Middle frontal gyrus (tissue), 1 donor: ENCODE data around the gene LRRC23.

ENCODE experiments used
- DNase-seq: peaks from one replicate; pipeline ENCODE4 v3.0.0-alpha.2; 2015; ENCODE audit warnings: low spot score; ENCODE audit errors: extremely low spot score

Gene LRRC23

DNA sequence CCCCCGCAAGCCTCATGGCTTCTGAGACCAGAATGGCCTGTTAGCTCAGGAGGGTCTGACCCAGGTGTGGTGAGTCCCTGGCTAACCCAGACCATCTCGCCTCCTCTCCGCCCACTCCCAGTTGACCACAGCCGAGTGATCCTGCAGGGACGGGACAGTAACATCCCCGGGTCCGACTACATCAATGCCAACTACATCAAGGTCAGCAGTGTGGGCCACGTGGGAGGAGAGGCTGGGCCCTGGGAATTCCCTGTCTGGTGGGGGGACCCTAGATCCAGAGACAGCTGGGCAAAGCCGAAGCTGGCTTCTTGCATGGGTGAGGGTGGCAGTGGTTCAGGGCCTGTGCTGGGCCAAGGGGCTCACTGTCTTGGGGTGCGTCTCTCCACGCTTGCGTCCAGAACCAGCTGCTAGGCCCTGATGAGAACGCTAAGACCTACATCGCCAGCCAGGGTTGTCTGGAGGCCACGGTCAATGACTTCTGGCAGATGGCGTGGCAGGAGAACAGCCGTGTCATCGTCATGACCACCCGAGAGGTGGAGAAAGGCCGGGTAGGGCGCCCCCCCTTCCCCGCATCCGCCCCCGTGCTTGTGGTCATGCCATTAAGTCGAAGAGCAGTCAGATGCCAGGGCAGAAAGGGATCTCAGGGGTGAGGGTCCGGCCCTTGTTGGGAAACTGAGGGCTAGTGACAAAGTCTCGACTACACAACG, 51.6 kb downstream of the LRRC23 start:
- DNase-seq: no peak

DNA sequence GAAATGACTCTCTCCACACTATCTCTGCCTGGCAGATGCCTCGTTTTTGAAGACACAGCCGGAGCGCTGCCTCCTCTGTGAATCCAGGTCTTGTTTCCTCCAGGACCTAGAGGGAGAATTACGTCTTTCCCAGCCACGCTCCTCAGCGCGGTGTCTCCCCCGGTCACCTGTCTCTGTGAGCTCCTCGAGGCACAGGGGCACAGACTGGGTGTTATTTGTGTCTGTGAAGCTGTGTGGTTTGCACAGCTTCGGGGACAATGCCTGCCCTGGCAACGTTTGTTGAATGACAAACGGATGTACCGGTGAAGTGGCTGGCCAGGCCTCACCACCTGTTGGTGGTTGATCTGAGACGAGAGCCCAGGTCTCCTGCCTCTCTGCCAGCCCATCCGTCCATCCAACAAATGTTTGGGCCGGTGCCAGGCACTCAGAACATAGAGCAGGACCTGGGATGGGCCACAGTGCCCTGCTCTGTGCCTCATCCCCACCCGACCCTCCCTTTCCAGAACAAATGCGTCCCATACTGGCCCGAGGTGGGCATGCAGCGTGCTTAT, 52.6 kb downstream of the LRRC23 start:
- no peak for DNase-seq

DNA sequence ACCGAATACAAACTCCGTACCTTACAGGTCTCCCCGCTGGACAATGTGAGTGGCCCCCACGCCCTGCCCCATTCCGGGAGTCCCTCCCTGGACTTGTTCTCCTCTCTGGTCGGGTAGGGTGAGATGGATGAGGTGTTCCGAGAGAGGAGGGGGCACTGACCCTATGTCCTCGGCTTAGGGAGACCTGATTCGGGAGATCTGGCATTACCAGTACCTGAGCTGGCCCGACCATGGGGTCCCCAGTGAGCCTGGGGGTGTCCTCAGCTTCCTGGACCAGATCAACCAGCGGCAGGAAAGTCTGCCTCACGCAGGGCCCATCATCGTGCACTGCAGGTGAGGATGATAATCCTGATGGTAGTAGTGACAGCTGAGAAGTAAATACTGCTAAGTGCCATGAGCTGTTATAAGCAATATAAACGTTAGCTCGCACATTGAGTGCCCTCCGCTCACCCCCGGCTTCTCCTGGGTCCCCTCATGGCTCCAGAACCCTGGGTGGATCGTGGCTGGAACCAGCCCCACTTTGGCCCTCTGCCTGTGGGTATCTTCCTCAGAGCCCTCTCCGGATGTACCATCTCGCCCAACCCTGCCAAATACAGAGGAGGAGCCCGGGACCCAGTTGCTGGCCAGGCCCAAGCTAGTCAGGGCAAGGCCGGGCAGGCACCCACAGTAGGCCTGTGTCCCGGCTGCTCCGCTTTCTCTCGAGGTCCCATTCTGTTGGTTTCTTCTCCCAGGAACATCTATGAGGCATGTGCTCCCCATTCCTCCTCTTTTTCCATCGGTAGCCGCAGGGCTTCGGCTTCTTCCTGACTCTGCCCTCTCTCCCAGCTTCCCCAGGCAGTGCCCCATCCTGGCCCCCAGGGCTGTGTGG, 53.4 kb downstream of the LRRC23 start:
- DNase-seq: no peak

DNA sequence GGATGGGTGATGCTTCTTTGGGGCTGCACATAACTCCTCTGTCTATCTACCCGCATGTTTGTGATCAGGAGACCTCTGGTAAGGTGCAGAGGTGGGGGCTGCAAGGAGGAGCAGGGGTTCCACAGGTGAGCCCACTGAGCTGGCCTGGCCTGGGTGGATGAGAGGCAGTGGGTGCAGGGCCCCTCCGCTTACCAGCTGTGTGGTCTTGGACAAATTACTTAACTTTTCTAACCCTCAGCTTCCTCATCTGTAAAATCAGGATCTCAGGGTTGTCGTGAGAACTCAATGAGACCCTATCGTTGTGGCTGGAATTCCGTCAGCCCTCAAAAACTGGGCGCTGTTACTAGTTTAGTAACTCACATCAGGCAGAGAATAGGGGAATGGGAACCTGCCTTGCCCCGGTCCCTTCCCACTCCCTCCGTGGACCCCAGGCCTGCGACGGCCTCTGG, 54.0 kb downstream of the LRRC23 start:
- DNase-seq: no peak

DNA sequence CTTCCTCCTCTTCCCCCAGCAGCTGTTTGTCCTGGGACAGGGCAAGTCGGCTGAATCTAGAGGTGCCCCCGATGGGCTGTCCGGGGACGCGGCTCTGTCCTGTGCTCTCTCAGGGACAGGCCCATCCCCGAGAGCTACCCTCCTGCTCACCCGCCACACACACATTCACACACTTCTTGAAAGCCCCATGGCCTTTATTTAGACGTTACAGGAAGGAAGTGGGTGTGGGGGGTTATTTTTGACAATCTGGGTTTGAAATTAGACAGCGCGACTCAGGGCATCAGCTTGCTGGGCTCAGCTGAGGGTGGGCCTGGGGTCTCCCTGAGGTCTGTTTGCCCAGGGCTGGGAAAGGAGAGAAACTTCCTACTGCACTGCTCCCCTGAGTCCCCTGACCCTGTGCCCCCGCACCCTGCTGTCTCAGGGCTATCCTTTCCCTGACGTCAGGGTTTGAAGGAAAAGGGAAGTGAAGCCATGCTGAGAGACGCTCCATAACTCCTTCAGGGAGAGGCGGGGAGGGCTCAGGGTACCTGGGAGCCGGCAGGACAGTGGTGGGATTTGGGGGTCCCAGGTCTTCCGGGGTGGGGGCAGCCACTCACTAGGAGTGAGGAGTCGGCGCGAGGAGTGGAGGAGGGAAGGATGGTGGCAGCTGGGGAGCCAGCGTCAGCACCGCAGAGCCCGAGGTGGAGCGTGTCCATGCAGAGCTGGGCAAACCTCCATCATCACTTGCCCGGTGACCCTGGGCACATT, 54.6 kb downstream of the LRRC23 start:
- DNase-seq: no peak

DNA sequence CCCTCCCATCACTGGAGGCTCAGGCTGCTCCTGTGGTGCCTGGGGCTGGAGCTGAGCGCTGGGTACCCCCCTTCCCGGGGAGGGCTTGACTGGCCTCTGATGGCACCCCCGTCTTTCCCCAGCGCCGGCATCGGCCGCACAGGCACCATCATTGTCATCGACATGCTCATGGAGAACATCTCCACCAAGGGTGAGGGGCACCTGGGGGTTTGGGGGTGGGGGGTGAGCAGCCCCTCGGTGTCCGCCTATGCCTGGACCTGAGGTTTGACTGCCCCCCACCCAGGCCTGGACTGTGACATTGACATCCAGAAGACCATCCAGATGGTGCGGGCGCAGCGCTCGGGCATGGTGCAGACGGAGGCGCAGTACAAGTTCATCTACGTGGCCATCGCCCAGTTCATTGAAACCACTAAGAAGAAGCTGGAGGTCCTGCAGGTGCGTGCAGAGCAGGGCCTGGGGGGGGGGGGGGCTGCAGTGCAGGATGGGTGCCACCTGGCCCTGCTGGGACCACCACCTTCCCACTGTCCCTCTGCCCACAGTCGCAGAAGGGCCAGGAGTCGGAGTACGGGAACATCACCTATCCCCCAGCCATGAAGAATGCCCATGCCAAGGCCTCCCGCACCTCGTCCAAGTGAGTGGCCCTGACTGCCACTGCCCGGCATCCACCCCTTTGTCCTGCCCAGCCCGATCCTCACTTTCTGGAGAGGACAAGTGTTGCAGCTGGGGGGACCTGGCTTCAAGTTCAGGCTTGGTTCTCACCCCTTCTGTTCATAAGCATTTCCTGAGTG, 55.4 kb downstream of the LRRC23 start:
- DNase-seq: no peak

DNA sequence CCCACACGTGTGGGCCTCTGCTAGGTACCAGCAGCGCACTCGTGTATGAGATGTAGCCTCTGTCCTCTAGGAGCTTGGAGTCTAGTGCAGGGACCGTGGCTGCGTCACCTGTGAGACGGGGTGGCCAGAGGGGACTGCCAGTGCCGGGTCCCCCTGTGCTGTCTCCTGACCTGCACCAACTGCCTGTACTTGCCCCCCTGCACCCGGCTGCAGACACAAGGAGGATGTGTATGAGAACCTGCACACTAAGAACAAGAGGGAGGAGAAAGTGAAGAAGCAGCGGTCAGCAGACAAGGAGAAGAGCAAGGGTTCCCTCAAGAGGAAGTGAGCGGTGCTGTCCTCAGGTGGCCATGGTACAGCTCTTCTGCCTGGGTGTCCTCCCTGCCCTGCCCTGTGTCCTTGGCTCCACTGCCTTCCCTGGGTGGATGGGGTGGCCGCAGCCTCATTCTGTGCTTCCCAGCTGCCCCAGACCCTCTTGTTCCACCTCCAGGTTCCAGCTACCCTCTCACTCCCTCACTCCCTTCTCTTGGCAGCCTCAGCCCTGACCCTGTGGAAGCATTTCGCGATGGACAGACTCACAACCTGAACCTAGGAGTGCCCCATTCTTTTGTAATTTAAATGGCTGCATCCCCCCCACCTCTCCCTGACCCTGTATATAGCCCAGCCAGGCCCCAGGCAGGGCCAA, 56.1 kb downstream of the LRRC23 start:
- no peak for DNase-seq

DNA sequence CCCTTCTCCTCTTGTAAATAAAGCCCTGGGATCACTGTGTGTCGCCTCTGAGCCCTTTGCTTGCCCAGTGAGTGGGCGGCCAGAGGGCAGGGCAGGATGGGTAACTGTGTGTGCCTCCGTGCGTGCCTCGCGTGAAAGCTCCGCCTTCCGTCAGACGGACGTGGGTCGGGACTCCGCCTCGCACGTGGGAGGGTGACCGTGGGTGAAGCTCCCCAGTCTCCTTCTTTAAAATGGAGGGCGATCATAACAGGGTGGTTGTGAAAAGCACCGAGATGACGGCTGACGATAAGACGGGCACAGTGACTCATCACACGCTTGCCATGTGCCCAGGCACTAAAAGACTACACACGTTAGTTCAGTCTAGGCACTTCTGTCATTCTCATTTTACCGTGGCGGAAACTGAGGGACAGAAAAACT, 56.7 kb downstream of the LRRC23 start:
- DNase-seq: no peak

DNA sequence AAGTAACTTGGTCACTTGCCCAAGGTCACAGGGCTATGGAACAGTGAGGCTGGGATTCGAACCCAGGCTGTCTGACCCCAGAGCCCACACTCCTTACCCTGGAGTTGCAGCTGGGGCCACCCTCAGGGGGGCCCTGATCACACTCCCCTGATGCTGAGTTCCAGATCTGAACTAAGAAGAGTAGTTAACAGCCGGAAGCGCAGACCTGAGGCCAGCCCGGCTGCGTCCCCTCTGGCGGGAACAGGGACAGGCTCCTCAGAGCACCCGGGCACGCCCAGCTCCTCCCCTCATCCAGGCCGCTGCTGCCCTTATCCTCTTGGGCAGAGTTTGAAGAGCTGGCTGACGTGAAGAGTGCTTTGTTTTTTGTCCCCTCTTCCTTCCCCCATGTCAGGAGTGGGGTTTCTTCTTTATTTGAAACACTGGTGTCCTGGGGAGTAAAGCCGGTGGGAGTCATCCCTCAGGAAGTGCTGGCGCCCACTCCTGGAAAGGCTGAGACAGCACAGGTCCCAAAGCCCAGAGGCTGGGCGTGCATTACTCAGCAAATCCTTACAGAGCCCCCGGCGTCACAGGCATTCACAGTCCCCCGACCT, 57.2 kb downstream of the LRRC23 start:
- DNase-seq: no peak

DNA sequence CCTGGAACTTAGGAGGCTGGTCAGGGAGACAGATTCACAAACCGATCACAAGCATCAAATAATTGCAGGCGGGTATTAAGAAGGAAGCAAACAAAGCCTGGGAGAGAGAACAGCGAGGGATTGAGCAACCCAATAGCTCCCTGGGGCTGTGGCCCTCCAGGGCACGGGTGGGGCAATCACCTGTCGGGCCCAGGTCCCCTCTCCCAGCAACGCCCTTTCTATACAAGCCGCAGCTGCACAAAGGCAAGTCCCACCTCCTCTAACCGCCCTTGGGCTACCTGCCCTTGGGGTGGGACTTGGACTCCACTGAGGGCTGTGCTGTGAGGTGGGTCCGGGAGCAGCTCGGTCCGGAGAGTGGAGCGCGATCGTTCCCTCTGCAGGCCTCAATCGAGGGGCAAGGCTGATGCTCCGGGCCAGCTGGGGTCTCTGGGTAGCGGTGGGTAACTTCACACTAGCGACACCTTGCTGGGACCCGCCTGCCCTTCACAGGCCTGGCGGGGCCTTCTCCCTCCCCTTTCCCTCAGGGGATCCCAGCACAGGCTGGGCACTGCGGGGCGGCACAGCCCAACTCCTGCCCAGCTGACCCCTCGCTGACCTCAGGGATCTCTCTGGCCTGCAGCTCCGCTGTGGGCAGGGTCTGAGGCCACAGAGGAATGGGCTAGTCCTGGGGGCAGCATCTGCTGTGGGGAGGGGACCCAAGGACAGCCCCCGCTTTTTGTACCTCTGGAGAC, 57.8 kb downstream of the LRRC23 start:
- no peak for DNase-seq

DNA sequence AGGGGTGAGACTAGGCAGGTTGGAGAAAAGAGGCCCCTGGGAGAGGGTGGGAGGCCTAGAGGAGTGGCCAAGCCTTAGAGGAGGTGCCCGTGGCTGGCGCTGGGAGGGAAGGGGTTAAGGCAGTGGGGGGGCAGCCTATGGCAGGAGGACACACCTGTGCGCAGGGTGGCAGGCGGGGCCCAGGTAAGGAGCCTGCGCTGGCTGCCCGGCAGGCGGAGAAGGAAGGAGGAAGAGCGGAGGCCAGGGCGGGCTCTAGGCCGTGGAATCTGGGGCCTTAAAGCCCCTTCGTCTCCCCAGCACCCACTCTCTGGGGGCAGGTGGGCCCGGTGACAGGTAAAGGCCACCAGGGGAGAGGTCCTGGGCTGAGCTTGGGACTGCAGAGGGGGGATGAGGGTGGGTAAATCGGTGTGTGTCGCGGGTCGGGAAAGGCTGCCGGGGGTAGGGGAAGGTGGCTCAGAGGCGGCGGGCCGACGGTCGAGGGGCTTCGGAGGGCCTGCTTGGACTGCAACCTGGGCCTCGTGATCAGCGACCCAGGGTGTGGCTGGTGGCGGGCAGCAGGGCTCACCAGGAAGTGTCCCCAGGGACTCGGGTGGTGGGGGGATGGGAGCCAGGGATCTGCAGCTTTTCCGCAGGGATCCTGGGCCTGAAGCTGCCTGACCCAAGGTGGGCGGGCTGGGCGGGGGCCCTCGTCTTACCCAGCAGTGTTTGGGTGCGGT, 58.6 kb downstream of the LRRC23 start:
- DNase-seq: no peak
